SJCRH30 (cell line): ENCODE results near the gene FOXK2. TPM values are rescaled to one million over a fixed set of nuclear protein-coding genes. Genes with fewer than 3 reads are reported as not detected.
"Not testable (repeated sequence)": the region's sequence is repeated elsewhere in the genome, so short reads cannot be mapped to it uniquely, and the experiment has no call there.

Experiments
- DNase-seq, 2 experiments: peaks; one replicate each; pipeline ENCODE4 v3.0.0-alpha.2; 2015 to 2020
- H3K27ac ChIP-seq: fragments of 250-450 bp; sonication (Bioruptor Pico); 2 replicates; pipeline ENCODE4 v1.5.1; 2020; ENCODE audit warnings: mild to moderate bottlenecking, moderate library complexity
- H3K27me3 ChIP-seq: fragments of 250-450 bp; sonication (Bioruptor Pico); 2 replicates; pipeline ENCODE4 v1.5.1; 2020; ENCODE audit warnings: mild to moderate bottlenecking, moderate library complexity
- H3K36me3 ChIP-seq: fragments of 250-450 bp; sonication (Bioruptor Pico); 2 replicates; pipeline ENCODE4 v1.5.1; 2020; ENCODE audit warnings: mild to moderate bottlenecking, moderate library complexity
- H3K4me1 ChIP-seq: fragments of 250-450 bp; sonication (Bioruptor Pico); 2 replicates; pipeline ENCODE4 v1.5.1; 2020; ENCODE audit warnings: mild to moderate bottlenecking, moderate library complexity
- H3K4me3 ChIP-seq: fragments of 250-450 bp; sonication (Bioruptor Pico); 2 replicates; pipeline ENCODE4 v1.5.1; 2020; ENCODE audit warnings: mild to moderate bottlenecking, moderate library complexity
- H3K9me3 ChIP-seq: fragments of 250-450 bp; sonication (Bioruptor Pico); replicated peaks from 2 replicates; pipeline ENCODE4 v1.5.1; 2020; ENCODE audit warnings: mild to moderate bottlenecking, moderate library complexity
- total RNA-seq: library from RNA; depleted of rRNA; stranded (reverse); fragments of >200 nt; shearing (Covaris generic); gene quantifications from 2 replicates; pipeline ENCODE4 v1.2.3, GENCODE V29; 2014

Gene FOXK2
- total RNA-seq, 1 experiment from 2014 or later, result 95.0 TPM

GRCh38 chr17:82575581-82576221, 56.2 kb downstream of the FOXK2 start:
- H3K27me3 ChIP-seq, H3K27ac ChIP-seq, DNase-seq, H3K9me3 ChIP-seq, H3K4me1 ChIP-seq, H3K4me3 ChIP-seq: not testable (repeated sequence)
- H3K36me3 ChIP-seq, result peaks cover 66% of the 10 kb centered on the region

DNA sequence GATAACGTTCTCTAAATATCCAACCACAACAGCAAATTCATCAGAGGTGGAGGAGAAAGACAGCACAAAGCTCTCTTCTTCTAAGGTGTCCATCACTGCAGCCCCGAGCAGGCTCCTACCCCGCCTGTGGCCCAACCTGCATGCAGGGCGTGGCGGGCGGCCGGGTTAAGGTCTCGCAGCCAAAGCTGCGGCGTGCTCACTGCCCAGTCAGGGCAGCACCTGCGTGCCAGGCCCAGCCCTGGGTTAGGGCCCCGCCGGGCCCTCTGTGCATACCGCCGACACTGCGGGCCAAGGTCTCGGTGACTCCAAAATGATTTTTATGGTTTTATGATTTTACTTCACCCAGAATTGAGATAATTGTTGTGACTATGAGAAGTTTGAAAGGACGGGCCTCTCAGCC, 57.8 kb downstream of the FOXK2 start:
- Histone ChIP-seq H3K36me3 (peaks cover 62% of the 10 kb centered on the region), H3K9me3 (no peaks in the 10 kb centered on the region), H3K4me1 (no peaks in the 10 kb centered on the region), H3K4me3 (no peak overlapping the region), H3K27me3 (no peaks in the 10 kb centered on the region), H3K27ac (no peak overlapping the region)
- no peak for DNase-seq

GRCh38 chr17:82579969-82580368, 60.4 kb downstream of the FOXK2 start:
- peaks cover 67% of the 10 kb centered on the region for H3K36me3 ChIP-seq
- DNase-seq, H3K27ac ChIP-seq, H3K4me1 ChIP-seq, H3K4me3 ChIP-seq, H3K27me3 ChIP-seq, H3K9me3 ChIP-seq: not testable (repeated sequence)

- Histone ChIP-seq H3K27me3 (no peaks in the 10 kb centered on the region), H3K9me3 (no peaks in the 10 kb centered on the region), H3K36me3 (peaks cover 71% of the 10 kb centered on the region), H3K4me1 (0 out of 2 replicates have a peak, but pooled peaks cover 3% of the 10 kb centered on the region), H3K27ac (no peak overlapping the region), H3K4me3 (no peak overlapping the region)
- DNase-seq, result no peak
Observed at GRCh38 chr17:82582213-82582612, 62.7 kb downstream of the FOXK2 start.

GRCh38 chr17:82582709-82583108, 63.2 kb downstream of the FOXK2 start:
- Histone ChIP-seq H3K9me3 (no peaks in the 10 kb centered on the region), H3K4me3 (no peak overlapping the region), H3K27ac (no peak overlapping the region), H3K36me3 (peaks cover 76% of the 10 kb centered on the region), H3K4me1 (0 out of 2 replicates have a peak, but pooled peaks cover 3% of the 10 kb centered on the region), H3K27me3 (no peaks in the 10 kb centered on the region)
- DNase-seq, result no peak

- H3K36me3 ChIP-seq, result peaks cover 71% of the 10 kb centered on the region
- no peak for DNase-seq
- no peaks in the 10 kb centered on the region for H3K9me3 ChIP-seq
- H3K4me1 ChIP-seq, result 0 out of 2 replicates have a peak, but pooled peaks cover 3% of the 10 kb centered on the region
- no peak overlapping the region for H3K27ac ChIP-seq
- H3K4me3 ChIP-seq, result no peak overlapping the region
- H3K27me3 ChIP-seq, result no peaks in the 10 kb centered on the region
Observed at GRCh38 chr17:82583720-82584234, 64.2 kb downstream of the FOXK2 start.

DNA sequence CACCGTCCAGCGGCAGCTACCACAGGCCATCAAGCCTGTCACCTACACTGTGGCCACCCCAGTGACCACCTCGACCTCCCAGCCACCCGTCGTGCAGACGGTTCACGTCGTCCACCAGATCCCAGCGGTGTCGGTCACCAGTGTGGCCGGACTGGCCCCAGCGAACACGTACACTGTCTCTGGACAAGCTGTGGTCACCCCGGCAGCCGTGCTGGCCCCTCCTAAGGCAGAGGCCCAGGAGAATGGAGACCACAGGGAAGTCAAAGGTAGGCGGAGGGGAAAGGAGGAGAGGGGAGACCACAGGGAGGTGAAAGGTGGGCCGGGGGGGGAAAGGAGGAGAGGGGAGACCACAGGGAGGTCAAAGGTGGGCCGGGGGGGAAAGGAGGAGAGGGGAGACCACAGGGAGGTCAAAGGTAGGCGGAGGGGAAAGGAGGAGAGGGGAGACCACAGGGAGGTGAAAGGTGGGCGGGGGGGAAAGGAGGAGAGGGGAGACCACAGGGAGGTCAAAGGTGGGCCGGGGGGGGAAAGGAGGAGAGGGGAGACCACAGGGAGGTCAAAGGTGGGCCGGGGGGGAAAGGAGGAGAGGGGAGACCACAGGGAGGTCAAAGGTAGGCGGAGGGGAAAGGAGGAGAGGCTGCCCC, 66.5 kb downstream of the FOXK2 start:
- H3K27ac ChIP-seq, result not testable (repeated sequence)
- peaks cover 69% of the 10 kb centered on the region for H3K36me3 ChIP-seq
- peak in 1 of 2 experiments; percentile 44 for DNase-seq

GRCh38 chr17:82586576-82587233, 67.2 kb downstream of the FOXK2 start:
- Histone ChIP-seq H3K27ac (no peak overlapping the region), H3K27me3 (no peaks in the 10 kb centered on the region), H3K36me3 (peaks cover 65% of the 10 kb centered on the region), H3K9me3 (no peaks in the 10 kb centered on the region), H3K4me3 (no peak overlapping the region), H3K4me1 (0 out of 2 replicates have a peak, but pooled peaks cover 3% of the 10 kb centered on the region)
- no peak for DNase-seq

More for the DNA sequence above, 66.5 kb downstream of the FOXK2 start:
- H3K4me3 ChIP-seq, H3K27me3 ChIP-seq, H3K4me1 ChIP-seq, H3K9me3 ChIP-seq: not testable (repeated sequence)

- H3K9me3 ChIP-seq, result no peaks in the 10 kb centered on the region
- H3K27ac ChIP-seq, result no peak overlapping the region
- H3K4me1 ChIP-seq, result 0 out of 2 replicates have a peak, but pooled peaks cover 3% of the 10 kb centered on the region
- H3K27me3 ChIP-seq, result no peaks in the 10 kb centered on the region
- no peak for DNase-seq
- no peak overlapping the region for H3K4me3 ChIP-seq
- H3K36me3 ChIP-seq, result peaks cover 58% of the 10 kb centered on the region
Observed at GRCh38 chr17:82587234-82588086, 67.9 kb downstream of the FOXK2 start.

DNA sequence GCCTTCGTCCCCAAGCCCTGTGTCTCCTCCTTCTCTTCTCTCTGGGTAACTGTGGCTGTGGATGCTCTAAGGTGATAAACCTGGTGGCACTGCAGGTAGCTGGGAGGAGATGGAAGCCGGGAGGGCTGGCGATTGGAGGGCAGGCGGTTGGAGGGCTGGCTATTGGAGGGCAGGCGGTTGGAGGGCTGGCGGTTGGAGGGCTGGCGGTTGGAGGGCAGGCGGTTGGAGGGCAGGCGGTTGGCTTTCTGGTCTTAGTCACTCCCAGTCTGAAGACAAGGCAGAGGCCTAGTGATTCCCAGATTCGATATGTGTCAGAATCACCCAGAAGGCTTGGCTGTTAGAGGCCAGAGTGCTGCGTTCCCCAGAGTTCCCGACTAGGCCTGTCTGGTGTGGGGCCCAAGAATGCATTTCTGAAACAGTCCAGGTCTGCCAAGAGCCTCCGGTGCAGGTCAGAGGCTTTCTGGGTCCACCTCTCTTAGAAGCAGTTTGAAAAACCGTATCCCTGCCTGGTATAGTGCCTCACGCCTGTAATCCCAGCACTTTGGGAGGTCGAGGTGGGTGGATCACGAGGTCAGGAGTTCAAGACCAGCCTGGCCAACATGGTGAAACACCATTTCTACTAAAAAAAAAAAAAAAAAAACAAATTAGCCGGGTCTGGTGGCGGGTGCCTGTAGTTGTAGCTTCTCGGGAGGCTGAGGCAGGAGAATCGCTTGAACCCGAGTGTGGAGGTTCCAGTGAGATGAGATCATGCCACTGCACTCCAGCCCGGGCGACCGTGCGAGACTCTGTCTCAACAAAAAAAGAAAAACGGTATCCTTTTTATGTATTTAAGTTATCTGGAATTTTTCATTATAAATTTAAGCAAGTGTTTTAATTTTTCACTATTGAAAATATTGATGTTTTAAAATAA, 69.0 kb downstream of the FOXK2 start:
- H3K4me3 ChIP-seq, result no peak overlapping the region
- H3K4me1 ChIP-seq, result peaks cover 6% of the 10 kb centered on the region; the same call in 1 of the 2 replicates

DNA sequence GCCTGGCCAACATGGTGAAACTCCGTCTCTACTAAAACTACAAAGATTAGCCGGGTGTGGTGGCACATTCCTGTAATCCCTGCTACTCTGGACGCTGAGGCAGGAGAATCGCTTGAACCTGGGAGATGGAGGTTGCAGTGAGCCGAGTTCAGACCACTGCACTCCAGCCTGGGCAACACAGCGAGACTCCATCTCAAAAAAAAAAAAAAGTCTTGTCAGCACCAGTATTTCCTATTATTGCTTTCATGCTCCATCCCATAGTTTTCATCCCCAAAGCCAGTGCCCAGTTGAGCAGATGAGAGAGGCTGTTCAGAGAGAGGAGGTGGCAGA, 70.3 kb downstream of the FOXK2 start:
- no peaks in the 10 kb centered on the region for H3K9me3 ChIP-seq
- H3K27ac ChIP-seq, result no peak overlapping the region
- peaks cover 38% of the 10 kb centered on the region for H3K36me3 ChIP-seq
- H3K4me1 ChIP-seq, result peaks cover 8% of the 10 kb centered on the region; the same call in 1 of the 2 replicates
- H3K27me3 ChIP-seq, result no peaks in the 10 kb centered on the region
- DNase-seq, result no peak
- H3K4me3 ChIP-seq, result no peak overlapping the region

More for the DNA sequence above, 69.0 kb downstream of the FOXK2 start:
- no peaks in the 10 kb centered on the region for H3K27me3 ChIP-seq
- H3K27ac ChIP-seq, result no peak overlapping the region
- no peaks in the 10 kb centered on the region for H3K9me3 ChIP-seq
- no peak for DNase-seq
- H3K36me3 ChIP-seq, result peaks cover 47% of the 10 kb centered on the region

DNA sequence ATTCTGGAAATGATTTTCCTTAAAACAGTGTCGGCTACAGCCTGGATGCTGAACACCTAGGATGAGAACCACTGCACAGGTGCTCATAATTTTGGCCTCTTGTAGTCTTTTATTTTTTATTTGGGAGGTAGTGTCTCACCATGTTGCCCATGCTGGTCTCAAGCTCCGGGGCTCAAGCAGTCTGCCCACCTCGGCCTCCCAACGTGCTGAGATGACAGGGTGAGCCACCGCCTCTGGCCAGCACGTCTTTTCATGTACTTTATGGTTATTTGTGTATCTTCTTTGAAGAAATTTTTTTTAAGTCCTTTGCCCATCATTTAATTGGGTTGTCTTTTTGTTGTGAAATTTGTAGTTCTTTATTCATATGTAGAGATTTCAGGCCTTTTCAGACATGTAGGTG, 70.7 kb downstream of the FOXK2 start:
- H3K27me3 ChIP-seq, result no peaks in the 10 kb centered on the region
- peaks cover 8% of the 10 kb centered on the region; the same call in 1 of the 2 replicates for H3K4me1 ChIP-seq
- no peaks in the 10 kb centered on the region for H3K9me3 ChIP-seq
- DNase-seq, result no peak
- no peak overlapping the region for H3K27ac ChIP-seq
- H3K4me3 ChIP-seq, result no peak overlapping the region
- H3K36me3 ChIP-seq, result peaks cover 38% of the 10 kb centered on the region

DNA sequence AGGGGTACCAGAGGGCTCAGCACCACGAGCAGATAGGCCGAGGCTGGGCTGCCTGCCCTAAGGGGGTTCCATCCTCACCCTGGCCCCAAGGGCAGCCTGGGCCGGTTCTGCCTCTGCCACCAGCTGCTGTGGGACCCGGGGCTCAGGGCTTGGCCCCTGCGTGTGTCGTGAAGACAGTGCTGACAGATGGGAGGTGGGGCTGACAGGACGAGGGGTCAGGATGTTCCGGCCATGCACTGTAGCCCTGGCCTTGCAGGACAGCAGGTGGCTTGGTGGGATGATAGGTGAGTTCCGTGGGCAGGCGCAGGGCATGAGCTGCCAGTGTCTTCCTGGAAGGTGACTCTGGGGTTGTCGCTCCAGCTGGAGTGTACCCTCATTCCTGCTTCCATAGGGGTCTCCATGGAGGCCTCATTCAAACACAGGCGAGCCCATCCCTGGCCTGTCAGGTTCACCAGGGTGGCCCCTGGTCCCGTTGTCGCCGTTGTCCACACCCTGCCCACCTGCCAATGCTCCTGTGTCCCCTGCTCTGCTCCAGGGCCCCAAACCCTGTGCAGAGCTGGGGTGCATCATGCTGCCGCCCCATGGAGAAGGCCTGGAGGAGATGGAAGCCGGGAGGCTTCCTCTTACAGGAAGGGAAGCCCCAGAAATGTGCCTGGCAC, 71.5 kb downstream of the FOXK2 start:
- no peaks in the 10 kb centered on the region for H3K9me3 ChIP-seq
- H3K27ac ChIP-seq, result no peak overlapping the region
- peaks cover 8% of the 10 kb centered on the region; the same call in 1 of the 2 replicates for H3K4me1 ChIP-seq
- no peaks in the 10 kb centered on the region for H3K27me3 ChIP-seq
- no peak overlapping the region for H3K4me3 ChIP-seq
- H3K36me3 ChIP-seq, result peaks cover 36% of the 10 kb centered on the region
- no peak for DNase-seq
